Neural progenitor cell (in vitro differentiated cells): ENCODE measurements around the gene SLC22A23.

ENCODE experiments used
- EZH2phosphoT487 ChIP-seq: fragments of 200-600 bp; sonication (generic); IDR thresholded peaks from 2 replicates; pipeline ENCODE4 v1.6.1; 2017; ENCODE audit warnings: antibody characterized with exemption
- TF ChIP-seq, protein P1 (sequence below): fragments of 200-600 bp; sonication (generic); IDR thresholded peaks from 2 replicates; pipeline ENCODE4 v1.5.1; 2017; ENCODE audit warnings: antibody characterized with exemption, mild to moderate bottlenecking

DNA sequence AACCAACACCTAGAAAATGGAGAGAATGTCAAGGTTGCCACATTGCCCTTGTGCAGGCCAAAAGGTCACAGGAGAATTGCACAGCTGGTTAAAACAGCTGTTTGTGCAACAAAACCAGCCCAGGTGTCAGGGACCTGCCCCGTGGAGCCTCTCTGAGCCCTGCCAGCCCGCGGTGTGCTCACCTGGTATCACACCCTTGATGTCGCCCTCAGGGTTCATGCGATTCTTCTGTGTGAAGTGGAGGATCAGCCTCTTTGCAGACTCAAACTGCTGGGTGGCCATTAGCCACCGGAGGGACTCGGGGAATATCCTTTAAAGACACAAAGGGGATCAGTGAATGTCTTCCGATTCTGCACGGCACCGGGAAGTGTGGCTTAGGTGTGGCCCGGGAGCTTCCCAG lies 158.9 kb downstream of the SLC22A23 start:
- TF ChIP-seq EZH2phosphoT487, result no peak
- TF ChIP-seq, protein P1, sequence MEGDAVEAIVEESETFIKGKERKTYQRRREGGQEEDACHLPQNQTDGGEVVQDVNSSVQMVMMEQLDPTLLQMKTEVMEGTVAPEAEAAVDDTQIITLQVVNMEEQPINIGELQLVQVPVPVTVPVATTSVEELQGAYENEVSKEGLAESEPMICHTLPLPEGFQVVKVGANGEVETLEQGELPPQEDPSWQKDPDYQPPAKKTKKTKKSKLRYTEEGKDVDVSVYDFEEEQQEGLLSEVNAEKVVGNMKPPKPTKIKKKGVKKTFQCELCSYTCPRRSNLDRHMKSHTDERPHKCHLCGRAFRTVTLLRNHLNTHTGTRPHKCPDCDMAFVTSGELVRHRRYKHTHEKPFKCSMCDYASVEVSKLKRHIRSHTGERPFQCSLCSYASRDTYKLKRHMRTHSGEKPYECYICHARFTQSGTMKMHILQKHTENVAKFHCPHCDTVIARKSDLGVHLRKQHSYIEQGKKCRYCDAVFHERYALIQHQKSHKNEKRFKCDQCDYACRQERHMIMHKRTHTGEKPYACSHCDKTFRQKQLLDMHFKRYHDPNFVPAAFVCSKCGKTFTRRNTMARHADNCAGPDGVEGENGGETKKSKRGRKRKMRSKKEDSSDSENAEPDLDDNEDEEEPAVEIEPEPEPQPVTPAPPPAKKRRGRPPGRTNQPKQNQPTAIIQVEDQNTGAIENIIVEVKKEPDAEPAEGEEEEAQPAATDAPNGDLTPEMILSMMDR, result no peak
